ENCODE data around the gene PP2D1. TPM values are rescaled to one million over a fixed set of nuclear protein-coding genes. Genes with fewer than 3 reads are reported as not detected.

PP2D1 gene
- total RNA-seq, 1 experiment from 2014 or later = not detected

DNA sequence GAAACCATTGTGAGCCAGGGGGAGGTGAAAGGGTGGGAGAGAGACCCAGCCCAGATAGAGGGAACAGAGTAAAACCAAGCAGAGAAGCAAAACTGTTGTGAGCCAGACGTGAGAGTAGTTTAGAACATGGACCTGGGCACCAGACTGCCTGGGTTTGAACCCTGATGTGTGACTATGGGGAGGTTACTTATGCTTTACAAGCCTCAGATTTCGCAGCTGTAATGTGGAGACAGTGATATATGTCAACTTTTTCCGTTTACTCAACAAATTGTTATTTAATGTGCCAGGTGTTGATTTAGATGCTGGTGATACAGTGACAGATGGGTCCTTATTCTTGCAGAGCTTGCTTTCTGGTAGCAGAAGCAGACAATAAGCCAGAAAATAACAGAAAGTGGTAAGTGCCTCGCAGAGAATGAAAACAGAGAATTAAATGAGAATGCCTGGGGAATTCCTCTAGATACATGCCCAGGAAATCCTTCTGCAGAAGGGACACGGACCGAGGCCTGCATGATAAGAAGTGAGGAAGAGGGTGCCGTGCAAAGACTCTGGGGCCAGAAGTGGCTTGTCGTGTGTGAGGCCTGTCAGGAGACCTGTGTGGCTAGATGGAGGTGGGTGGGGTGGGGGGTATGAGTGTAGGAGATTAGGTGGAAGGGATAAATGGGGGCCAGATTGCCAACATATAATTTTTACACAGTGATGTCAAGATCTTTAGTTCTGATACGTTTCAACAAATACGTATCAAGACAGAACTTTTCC lies 43.1 kb upstream of the PP2D1 start:
- BruUV-seq (replicated peaks) = no TSS peak
- TF ChIP-seq EZH2phosphoT487 (IDR thresholded peaks at IDR 0.05; ENCODE audit: borderline replicate concordance, low read length) (no peak), EZH2 (IDR thresholded peaks at IDR 0.05; ENCODE audit: low read length, unreplicated experiment) (no peak)
- TF ChIP-seq, protein P1, sequence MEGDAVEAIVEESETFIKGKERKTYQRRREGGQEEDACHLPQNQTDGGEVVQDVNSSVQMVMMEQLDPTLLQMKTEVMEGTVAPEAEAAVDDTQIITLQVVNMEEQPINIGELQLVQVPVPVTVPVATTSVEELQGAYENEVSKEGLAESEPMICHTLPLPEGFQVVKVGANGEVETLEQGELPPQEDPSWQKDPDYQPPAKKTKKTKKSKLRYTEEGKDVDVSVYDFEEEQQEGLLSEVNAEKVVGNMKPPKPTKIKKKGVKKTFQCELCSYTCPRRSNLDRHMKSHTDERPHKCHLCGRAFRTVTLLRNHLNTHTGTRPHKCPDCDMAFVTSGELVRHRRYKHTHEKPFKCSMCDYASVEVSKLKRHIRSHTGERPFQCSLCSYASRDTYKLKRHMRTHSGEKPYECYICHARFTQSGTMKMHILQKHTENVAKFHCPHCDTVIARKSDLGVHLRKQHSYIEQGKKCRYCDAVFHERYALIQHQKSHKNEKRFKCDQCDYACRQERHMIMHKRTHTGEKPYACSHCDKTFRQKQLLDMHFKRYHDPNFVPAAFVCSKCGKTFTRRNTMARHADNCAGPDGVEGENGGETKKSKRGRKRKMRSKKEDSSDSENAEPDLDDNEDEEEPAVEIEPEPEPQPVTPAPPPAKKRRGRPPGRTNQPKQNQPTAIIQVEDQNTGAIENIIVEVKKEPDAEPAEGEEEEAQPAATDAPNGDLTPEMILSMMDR (conservative IDR thresholded peaks at IDR 0.05; ENCODE audit: low read depth, low read length) = no peak
- Histone ChIP-seq H3K27ac (ENCODE audit: low read length) (peak overlapping the region; percentile 66), H3F3A (ENCODE audit: low read length, unreplicated experiment) (no peaks in the 10 kb centered on the region), H3K9ac (ENCODE audit: low read length) (peak overlapping the region; percentile 18; the same call in 1 of the 2 replicates), H3K4me3 (ENCODE audit: low read length) (no peak overlapping the region), H3K79me2 (ENCODE audit: low read length) (no peaks in the 10 kb centered on the region), H3K4me1 (ENCODE audit: insufficient read depth, low read length) (peaks cover 45% of the 10 kb centered on the region), H3K4me2 (ENCODE audit: low read length) (peak overlapping the region; percentile 68), H3K27me3 (ENCODE audit: low read length) (no peaks in the 10 kb centered on the region), H3K9me3 (ENCODE audit: low read length) (no peaks in the 10 kb centered on the region), H3K9me2 (replicated peaks; ENCODE audit: low read length) (no peaks in the 10 kb centered on the region), H2AFZ (ENCODE audit: low read length) (no peak overlapping the region), H3K36me3 (ENCODE audit: low read depth, low read length) (no peaks in the 10 kb centered on the region), H4K20me1 (ENCODE audit: low read length) (no peaks in the 10 kb centered on the region)
- ChIA-PET POLR2A (ENCODE audit: unreplicated experiment) (interaction anchor here (0.5 to 0.7 kb wide), 2 partner anchors 77 to 278 kb away, joined by 3 read pairs; no protein-coding TSS in a partner anchor), CTCF (no interaction called here)
- ATAC-seq (peak; percentile 2), DNase-seq (no peak)
- intact Hi-C loops (cut with micrococcal nuclease) = loop anchor here (5.0 kb wide), 1 partner anchor 57 kb away; no protein-coding TSS in a partner anchor

DNA sequence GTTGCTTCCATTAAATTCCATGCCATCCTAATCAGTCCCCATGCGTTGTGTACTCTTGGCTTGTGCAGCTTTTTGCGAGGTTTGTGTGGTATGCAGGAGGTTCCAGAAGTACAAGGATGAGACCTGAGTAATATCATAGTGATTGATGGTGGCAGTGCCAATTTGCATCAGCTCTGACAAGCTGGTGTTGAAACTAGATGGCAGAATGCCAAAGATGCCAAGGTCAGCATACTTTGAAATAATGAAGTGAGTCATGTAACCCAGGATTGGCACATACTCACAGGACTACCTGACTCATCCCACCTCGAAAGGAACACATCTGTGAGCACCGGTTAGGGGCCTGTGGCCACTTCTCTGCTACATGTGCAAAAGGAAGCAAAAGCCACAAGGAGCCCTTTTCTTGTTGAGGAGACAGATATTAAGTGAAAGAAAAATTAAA lies 42.5 kb upstream of the PP2D1 start:
- no TSS peak for BruUV-seq (replicated peaks)
- TF ChIP-seq, protein P1 (conservative IDR thresholded peaks at IDR 0.05; ENCODE audit: low read depth, low read length) = no peak
- no peaks in the 10 kb centered on the region for H3K79me2 ChIP-seq (ENCODE audit: low read length)

DNA sequence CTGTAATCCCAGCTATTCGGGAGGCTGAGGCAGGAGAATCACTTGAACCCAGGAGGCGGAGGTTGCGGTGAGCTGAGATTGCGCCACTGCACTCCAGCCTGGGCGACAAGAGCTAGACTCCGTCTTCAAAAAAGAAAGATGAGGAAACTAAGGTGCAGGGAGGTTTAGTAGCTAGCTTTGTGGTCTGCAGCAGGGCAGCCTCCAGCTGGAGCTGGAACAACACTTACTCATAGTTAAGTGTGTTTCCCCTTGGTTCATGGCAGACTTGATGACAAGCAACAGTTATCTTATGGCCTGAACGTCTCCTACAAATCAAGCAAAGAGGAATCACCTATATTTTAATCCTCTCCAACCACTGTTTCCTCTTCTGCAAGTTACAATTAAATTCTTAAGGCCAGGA lies 40.8 kb upstream of the PP2D1 start:
- intact Hi-C loops (cut with micrococcal nuclease) = no loop called here
- ChIA-PET CTCF (no interaction called here), POLR2A (ENCODE audit: unreplicated experiment) (interaction anchor here (0.6 kb wide), 1 partner anchor 1893 kb away, joined by 3 read pairs; no protein-coding TSS in a partner anchor)
- H4K20me1 ChIP-seq (ENCODE audit: low read length) = no peaks in the 10 kb centered on the region
- no peaks in the 10 kb centered on the region for H3K79me2 ChIP-seq (ENCODE audit: low read length)
- no peak for TF ChIP-seq EZH2 (IDR thresholded peaks at IDR 0.05; ENCODE audit: low read length, unreplicated experiment)
- no peak for TF ChIP-seq EZH2phosphoT487 (IDR thresholded peaks at IDR 0.05; ENCODE audit: borderline replicate concordance, low read length)
- TF ChIP-seq, protein P1 (conservative IDR thresholded peaks at IDR 0.05; ENCODE audit: low read depth, low read length) = no peak
- H3K9me3 ChIP-seq (ENCODE audit: low read length) = no peaks in the 10 kb centered on the region
- H3K27me3 ChIP-seq (ENCODE audit: low read length) = no peaks in the 10 kb centered on the region
- no peak overlapping the region for H3K27ac ChIP-seq (ENCODE audit: low read length)
- H3K4me2 ChIP-seq (ENCODE audit: low read length) = no peak overlapping the region
- no TSS peak for BruUV-seq (replicated peaks)
- no peaks in the 10 kb centered on the region for H3K36me3 ChIP-seq (ENCODE audit: low read depth, low read length)
- H3K9me2 ChIP-seq (replicated peaks; ENCODE audit: low read length) = no peaks in the 10 kb centered on the region
- H2AFZ ChIP-seq (ENCODE audit: low read length) = no peak overlapping the region
- H3F3A ChIP-seq (ENCODE audit: low read length, unreplicated experiment) = no peaks in the 10 kb centered on the region
- ATAC-seq (no peak), DNase-seq (no peak)
- H3K4me3 ChIP-seq (ENCODE audit: low read length) = no peak overlapping the region
- H3K9ac ChIP-seq (ENCODE audit: low read length) = no peak overlapping the region
- peaks cover 37% of the 10 kb centered on the region for H3K4me1 ChIP-seq (ENCODE audit: insufficient read depth, low read length)

More for the DNA sequence above, 42.5 kb upstream of the PP2D1 start:
- Histone ChIP-seq H3K27me3 (ENCODE audit: low read length) (no peaks in the 10 kb centered on the region), H3K9me3 (ENCODE audit: low read length) (no peaks in the 10 kb centered on the region), H3K9ac (ENCODE audit: low read length) (peak overlapping the region; percentile 18; the same call in 1 of the 2 replicates), H3K9me2 (replicated peaks; ENCODE audit: low read length) (no peaks in the 10 kb centered on the region), H3K27ac (ENCODE audit: low read length) (peak overlapping the region; percentile 66), H3K4me1 (ENCODE audit: insufficient read depth, low read length) (peaks cover 45% of the 10 kb centered on the region), H3F3A (ENCODE audit: low read length, unreplicated experiment) (no peaks in the 10 kb centered on the region), H3K36me3 (ENCODE audit: low read depth, low read length) (no peaks in the 10 kb centered on the region), H4K20me1 (ENCODE audit: low read length) (no peaks in the 10 kb centered on the region), H3K4me2 (ENCODE audit: low read length) (peak overlapping the region; percentile 68), H2AFZ (ENCODE audit: low read length) (no peak overlapping the region), H3K4me3 (ENCODE audit: low read length) (no peak overlapping the region)
- intact Hi-C loops (cut with micrococcal nuclease) = loop anchor here (1.0 kb wide), 2 partner anchors 13 to 14 kb away; no protein-coding TSS in a partner anchor
- ChIA-PET CTCF (no interaction called here), POLR2A (ENCODE audit: unreplicated experiment) (interaction anchor here (0.7 kb wide), 1 partner anchor 76 kb away, joined by 3 read pairs; no protein-coding TSS in a partner anchor)
- peak; percentile 86 for ATAC-seq
- DNase-seq = peak; percentile 100

Measured in PC-3 (cell line).